CD4-positive, alpha-beta T cell treated with Interleukin-4 for 1 hour (primary cell): Measurements from ENCODE around the gene KIRREL3.

Source experiments
- DNase-seq, 2 donors: peaks; one replicate each; pipeline ENCODE4 v3.0.0-alpha.2; 2020 to 2022

KIRREL3 gene

DNA sequence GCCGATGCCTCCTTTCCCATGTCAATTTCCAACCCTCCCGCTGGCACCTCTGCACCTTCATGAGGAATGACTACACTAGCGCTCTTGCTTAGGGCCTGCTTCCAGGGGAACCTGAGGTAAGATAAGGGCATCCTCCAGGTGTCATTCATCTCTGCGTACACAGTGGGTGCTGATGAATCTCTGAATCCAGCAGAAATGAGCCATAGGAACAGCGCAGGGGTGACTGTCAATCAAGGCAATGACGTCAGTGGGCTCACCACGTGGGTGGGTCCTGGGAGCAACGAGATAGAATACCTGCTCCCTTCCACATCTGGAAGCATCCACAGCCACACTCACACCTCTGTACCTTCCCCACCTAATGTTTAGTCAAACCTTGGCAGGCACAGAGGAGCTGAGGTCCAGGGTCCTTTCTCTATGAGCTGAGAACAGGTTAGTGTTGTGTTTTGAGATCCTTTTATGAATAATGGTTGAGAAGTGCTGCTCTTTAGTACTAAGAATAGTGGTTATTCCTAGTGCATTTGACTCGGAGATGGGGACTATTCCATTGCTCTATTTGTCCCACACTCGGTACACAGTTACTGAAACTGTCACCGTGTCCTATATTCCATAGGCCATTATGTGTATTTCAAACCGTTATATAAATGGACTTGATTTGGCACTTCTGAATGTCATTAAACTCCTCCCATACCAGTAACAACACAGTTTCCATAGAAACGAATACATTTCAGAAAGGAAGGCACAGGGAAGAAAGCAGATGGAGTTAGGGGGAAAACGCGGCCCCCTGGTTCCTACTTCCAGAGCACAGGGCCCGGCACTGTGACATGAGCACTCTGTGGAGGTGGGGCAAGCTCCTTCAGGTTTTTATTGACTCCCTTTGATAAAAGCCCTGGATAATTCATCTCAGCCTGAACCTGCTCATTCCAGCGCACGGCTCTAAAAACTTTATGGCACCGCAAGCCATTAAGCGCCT lies 451.7 kb downstream of the KIRREL3 start:
- no peak for DNase-seq

DNA sequence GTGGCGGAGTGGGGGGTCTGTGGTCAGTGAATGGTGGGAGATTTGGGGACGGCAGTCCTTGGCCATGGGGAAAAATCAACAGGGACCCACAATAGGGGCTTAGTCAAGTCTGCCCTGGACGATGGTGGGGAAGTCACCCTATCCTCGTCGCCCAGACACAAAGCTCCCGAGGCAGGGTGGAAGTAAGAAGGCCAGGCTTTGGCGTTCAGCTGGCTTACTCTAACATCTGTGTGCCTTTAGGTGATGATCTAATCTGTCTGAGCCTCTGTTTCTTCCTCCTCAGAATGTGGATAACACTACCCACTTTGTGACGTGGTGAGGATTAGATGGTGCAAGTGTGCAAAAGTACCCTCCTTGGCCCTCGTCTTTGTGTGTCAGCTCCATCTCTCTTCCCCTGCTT lies 452.9 kb downstream of the KIRREL3 start:
- no peak for DNase-seq

DNA sequence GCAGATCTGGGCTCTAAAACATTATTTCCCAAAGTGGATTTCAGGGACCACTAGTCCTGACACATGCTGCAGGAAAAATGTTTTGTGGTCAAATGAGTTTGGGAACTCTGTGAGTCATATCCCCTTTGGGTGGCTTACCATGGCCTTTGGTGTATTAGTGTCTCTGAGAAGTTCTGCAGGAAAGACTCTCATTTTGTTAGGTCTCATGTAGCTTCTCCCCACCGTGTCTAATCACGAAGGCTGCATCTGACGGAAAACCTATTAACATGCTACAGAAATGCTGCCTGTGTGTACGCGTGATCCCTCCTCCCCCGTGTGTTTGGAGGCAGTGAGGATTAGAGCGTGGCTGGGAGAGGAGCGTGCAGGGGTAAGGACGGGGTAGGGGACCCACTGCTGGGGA lies 453.4 kb downstream of the KIRREL3 start:
- no peak for DNase-seq

DNA sequence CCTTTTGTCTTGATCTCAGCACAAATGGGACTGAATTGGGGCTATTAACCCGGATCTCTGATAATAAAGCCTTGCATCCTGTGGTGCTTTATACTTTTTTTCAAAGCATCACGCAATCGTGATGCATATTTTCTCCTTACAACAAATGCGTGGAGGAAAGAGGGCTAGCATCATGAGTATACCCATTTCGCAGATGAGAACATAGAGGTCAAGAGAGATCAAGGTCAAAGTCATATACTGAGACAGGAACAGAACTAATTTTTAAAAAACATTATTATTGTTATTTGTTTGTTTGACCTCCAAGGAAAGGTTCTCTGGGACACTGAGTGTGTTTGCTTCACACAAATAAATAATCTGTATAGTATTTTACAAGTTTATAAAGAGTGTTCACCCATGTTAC lies 453.9 kb downstream of the KIRREL3 start:
- no peak for DNase-seq

DNA sequence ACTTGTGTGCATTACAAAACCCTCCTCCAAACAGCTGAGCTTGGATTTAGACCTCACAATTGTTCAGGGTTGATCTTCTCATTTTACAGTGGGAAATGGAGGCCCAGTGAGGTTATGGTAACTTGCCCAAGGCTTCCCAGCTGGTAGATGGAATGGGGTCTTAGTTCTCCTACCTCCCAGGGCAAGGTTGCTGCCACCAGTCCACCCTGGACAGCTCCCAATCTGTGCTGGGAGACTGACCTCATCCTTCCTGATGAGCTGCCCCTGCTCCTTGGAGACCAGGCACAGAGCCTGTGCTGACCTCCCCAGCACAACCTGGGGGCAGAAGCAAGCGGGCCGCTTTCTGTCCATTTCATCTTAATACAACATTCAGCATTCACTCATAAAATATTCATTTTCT lies 454.4 kb downstream of the KIRREL3 start:
- DNase-seq: no peak

DNA sequence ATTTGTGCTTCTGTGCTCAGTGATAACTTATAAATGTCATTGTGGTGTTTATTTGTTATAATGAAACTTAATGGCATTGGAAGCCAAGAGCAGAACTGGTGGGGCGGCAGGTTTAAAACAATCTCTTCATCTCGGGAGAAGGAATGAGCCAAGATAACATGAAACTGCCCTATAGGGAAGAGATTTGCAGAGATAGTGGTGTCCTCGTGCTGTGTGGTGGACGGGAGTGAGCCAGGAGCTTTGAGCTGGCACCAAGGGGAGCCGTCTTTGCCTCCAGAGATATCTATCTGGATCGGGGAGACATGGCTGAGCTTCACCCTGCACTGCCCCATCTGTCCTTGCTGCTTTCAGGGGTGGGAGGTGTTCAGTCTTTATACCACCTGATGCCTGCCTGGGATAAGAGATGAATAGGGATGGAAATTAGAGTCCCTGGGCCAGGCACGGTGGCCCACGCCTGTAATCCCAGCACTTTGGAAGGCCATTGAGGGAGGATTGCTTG lies 455.5 kb downstream of the KIRREL3 start:
- DNase-seq: no peak

DNA sequence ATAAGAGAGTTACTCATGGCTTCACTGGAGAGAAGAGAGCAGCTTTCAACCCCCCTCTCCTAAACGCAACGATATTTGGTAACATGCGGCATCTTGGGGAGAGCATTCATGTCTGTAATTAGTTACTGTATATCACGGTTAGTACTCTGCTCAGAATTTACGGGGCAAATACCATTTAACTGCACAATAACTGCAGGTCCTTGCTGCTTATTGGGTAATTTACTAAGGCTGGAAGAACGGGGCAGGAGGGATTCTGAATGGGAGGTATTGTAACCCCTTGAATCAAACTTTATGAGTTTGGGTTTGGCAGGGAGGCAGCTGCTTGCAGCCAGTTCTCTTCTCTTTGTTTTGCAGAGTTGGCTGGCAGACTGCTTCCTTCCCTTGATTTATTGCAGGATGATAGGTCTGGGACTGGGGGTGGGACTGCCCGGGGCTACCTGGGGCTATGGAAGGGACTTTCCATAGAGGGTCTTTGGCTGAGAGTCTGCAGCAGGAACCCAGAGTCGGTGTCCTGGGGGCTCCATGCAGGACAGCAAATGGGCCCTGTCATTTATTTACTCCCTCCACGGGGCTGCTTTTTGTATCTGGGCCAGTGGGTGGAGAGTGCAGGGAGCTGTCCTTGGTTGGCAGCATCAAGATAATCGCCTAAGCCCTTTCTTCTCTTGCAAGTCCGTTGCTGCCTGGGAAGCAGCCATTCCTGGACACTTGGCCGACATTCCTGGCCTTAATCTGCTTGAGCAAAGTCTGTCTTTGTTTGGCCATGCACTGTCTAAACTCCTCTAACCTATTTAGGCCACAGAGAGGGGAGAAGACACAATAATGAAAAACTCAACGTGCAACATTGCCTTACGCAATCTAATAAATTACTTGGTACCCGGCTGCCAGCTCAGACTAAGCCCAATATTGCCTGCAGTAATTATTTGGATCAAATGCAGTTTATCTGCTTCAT lies 456.2 kb downstream of the KIRREL3 start:
- DNase-seq: no peak

DNA sequence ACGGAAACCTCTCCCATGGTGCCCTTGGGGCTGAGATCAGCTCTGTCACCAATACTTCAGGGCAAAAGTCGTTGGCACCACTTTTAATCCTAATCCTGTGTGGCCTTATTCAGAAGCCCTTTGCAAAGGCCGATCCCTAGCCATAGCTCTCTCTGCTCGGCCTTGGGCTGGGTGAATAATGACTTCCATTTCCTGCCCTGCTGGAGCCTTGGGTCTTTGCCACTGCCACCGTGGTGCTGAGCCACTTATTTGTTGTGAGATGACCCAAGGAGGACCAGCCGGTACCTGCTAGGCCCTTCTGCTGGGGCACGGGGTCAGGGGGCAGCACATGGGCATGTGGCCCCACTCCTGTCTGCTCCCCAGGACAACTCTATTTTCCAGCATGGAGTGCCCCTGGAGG lies 456.9 kb downstream of the KIRREL3 start:
- no peak for DNase-seq

DNA sequence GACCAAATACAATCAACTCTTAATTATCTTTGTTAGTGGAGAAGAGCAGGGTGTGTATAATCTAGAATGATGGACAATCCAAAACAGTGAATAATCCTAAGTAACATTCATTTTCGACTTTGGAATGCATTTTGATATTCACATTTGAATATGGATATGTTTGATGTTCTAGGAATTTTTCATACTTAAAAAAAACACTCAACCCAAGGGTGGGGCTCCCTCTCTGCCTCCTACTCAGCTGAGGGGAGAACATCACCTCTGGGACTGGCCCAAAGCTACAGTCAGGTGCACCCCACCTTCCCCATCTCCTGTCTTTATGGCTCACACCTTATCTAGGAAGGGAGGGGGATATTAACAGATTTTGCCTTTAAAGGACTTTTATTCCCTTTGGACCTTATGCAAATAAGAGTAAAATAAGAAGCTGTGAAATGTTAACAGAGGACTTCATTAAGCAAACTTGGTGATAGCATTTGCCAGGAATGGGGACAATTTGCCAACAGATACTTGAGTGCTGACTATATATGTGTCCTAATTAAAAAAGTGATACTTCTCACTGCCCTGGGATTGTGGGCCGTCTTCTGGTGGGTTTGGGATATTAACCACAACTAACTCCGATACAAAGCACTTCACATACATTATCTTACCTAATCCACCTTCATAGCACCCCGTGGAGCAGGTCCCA lies 458.1 kb downstream of the KIRREL3 start:
- DNase-seq: no peak

DNA sequence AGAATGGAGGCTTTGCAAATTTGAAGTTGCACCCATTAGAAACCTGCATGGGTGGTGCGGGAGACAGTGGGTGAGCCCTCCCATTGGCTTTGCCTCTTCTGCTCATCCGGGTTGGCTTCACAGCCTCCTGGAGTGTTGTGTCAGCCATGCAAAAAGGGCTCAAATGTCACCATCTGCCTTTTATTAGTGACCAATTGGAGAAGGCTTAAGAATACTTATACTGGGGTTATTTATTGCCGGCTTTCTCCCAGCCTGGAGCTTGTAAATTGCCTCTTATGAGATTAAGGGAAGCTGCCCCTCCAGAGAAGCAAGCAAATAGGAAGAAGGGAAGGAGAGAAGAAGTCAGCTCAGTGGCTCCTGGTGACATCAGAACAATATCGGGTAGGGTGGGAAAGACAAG lies 462.5 kb downstream of the KIRREL3 start:
- DNase-seq: no peak

DNA sequence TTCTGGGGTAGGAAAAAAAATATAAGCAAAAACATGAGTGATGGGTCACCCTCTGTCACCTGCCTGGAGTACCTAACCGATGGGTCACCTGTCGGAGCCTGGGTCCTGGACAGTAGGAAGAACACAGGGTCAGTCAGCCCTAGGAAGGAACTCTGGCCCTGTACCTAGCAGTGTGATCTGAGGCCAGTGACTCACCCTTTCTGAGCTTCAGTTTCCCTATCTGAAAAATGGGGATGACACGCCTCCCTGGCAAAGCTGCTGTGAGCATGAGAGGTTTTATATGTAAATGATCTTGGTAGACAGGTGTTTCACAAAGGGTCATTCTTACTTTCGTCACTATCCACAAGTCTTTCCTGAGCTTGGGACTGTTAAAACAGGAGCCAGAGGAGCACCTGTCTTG lies 463.1 kb downstream of the KIRREL3 start:
- no peak for DNase-seq

DNA sequence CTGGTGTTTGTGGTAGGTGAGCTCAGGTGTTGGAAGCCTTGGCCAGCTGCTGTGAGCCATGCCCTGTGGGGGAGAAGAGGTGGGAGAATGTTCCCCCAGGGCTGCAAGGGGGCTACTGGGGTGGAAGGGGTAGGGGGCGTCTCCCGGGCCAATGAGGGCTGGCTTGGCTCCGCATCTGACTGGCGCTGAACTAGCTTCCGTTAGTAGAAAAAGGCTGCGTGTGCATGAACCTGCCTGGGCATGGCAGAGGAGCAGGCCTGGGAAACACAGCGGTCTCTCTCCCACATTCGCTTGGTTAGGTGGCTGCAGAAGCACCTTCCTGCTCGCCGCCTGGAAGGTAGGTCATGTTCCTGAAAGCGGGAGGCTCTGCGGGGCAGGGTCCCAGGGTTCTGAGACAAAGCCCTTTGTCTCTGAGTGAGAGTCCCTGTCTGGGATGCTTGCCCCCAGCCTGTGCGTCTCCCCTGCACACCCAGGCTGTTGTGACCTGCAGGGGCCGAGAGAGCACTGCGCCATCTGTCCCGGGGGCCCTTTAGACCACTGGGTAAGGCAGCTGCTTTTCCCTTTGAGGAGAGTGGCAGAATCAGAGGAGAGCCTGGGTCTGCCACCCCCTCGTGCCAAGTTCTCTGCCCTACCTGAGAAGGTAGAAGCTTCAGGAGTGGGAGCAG lies 466.3 kb downstream of the KIRREL3 start:
- DNase-seq: no peak

DNA sequence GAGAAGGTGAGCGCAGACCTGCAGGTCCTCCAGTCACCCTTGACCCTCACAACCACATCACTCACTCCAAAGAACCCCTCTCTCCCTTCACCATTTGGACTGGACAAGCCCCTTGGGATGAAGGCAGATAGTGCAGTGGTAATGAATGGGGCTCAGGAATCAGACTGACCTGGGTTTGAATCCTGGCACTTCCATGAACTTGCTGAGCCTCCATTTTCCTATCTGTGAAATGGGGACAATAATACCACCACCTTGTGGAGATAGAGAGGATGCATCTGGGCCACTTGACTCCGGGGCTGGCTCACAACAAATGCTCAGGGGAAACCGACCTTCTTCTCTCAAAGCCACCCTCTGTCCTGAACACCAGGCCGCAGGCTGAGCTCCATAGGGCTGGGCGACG lies 467.0 kb downstream of the KIRREL3 start:
- DNase-seq: no peak

DNA sequence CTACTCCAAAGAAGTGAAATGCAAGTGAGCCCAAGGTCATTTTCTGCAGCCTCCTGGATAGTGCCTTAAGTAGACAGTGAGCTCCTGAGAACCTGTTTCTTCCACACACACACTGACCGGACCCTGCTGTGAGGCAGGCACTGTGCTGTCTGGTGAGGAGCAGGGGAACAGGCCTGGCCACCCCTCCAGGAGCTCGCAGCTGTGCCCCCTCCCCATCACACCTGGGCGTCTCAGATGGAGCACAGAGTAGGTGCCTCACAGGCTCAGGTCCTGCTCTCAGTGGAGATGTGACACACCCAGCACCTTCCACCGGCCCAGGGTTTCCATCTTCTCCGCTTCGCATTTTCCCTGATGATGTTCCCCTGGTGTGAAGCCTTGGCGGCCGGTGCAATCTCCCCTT lies 470.2 kb downstream of the KIRREL3 start:
- no peak for DNase-seq

DNA sequence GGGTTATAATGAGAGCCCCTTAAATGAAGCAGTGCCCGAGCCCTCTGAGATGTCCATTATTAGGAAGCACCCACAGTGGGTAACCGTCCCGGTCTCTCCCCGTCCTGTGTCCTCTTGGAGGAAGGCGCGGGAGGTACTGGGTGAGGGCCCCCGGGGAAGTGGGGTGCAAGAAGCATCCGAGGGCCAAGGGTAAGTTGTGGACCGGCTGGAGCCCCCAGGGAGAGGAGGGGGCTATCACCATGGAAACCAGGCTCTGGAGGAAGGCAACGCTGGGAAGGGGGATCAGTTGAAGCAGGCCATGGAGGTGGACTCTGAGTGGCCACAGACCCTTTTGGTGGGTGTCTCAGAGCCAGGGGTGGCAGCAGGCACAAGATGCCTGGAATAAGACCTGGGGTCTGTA lies 471.5 kb downstream of the KIRREL3 start:
- DNase-seq: no peak

DNA sequence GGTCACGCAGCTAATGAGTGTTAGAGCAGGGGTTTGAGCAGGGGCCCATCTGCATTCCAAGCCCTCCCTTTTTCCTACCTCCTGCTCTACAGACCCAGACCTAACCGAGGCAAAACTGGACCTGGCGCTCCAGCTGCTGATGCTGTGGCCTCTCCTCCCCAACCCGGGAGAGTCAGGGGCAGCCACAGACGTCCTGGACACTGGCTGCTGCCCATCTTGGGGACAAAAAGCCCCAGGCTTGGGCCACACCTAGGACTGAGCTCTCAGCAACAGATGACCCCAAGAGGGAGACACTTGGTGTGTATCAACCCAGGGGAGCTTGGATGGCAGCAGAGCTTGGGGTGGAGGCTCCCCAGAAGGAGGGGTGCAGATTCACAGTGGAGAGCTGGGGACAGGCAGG lies 472.5 kb downstream of the KIRREL3 start:
- no peak for DNase-seq

DNA sequence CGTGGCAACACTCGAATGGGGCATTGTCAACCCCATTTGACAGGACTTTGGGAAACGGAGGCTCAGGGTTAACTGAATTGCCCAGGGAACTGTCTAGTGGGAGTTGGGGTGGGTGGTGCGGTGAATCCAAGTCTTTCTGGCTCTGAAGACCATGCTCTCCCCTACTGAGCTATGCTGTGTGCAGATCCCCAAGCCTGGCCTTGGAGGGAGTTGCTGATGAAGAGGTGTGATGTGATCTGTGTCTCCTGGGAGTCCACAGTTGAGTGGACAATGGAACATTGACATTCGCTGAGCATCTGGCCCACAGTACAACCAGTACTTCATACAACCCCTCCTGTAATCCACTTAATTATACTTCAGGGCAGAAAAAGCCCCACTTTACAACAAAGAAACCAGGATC lies 472.9 kb downstream of the KIRREL3 start:
- DNase-seq: no peak

DNA sequence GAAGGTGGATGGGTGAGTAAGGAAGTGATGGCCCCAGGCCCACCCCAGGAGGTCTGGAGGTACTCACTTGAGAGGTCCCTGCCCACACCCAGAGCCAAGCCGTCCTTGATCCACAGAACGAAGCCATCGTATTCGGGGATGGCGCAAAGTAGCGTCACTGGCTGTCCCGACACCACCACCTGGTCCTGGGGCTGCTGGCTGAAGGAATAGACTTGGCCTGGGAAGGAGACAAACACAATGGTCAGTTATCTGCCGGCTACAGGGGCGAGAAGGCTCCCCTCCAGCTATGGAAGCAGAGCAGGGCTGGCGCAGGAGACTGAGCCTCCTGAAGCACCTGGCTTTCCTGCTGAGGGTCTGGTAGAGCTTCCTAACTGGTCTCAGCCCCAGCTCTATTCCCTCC lies 474.1 kb downstream of the KIRREL3 start:
- no peak for DNase-seq

DNA sequence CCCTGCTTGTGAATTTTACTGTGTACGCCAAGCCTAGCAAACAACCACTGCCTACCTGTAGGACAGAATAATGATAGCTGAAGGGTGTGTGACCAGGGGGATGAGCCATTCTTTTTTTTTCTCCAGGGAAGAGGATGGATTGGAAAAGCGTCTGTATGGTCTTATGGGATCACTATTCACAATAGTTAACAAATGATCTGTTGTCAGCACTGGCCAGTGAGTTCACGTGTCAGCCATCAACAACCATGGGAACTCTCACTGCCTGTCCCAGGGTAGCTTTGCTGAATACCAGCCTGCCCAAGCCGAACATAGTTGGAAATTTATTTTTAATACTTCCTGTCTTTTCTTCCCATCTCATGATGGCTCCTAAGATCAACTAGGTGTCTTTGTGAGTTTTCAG lies 474.9 kb downstream of the KIRREL3 start:
- DNase-seq: no peak

DNA sequence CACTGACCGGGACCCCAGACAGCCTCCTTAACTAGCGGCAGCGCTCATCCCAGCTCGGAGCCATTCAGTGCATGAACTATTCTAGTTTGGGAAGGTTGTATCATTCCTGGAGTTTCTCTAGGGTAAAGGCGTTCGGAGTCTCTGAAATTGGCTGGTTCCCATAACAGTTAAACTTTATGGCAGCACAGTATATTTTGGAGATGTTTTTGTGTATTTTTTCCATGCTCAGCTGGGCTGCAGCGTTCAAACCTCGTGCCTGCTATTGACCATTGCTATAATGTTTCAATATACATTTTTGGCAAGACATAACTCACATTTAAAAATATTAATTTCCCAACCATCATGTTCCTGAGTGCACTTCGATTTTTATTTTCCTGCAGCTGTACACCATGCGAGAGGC lies 475.4 kb downstream of the KIRREL3 start:
- DNase-seq: no peak

DNA sequence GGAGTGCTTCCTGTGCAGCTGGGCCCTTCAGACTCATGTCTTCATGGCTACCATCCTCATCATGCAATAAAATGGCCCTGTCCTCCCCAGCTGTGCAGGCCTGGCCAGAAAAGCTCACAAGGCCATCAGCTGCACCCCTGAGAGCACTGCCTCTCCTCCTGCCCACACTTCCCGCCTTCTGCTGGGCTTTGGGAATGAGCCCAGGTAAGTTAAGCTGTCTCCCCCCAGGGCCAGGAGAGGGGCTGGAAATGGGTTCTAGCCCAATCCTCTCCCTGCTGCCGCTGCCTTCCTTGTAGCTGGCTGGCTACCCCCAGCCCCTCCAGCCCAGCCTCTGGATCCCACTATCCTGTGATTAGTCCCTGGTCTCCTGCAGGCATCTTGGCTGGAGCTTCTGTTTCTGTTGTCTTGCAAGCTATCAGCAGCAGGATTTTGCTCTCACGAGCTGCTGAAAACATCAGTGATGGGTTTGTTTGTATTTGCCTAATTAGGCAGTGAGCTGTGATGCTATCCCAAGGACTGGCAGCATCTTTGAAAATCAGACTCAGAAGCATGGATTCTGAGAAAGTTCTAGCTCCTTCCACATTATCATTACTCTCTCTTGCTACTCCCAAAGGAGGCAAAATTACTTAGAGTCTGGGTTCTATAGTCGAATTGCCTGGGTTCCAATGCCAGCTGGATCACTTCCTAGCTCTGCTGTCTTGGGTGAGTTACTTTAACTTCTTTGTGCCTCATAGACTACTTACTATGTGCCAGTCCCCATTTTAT lies 476.9 kb downstream of the KIRREL3 start:
- no peak for DNase-seq

DNA sequence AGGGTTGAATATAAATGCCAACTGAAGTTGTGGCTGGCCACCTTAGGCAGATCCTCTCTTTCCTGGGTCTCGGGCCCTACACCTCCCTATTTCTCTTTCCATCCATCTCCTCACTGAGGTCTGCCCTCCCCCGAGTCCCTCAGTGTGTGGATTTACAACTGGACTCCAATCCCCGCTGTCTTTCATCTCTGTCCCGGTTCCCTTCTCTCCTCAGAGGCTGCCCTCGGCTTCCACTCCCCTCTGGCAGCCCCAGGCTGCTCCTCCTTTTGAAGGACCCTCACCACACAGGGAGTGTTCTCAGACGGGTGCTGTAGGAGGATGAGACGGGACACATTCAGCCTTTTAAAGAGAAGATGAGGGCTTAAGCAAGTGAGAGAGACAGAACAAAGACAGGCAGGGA lies 478.0 kb downstream of the KIRREL3 start:
- no peak for DNase-seq
